HG02870 (cell line): ENCODE results near the gene NRCAM.

Experiments
- ATAC-seq: cut with Tn5 transposase; IDR thresholded peaks from one replicate; pipeline ENCODE4 v1.9.1; 2021; ENCODE audit warnings: mild to moderate bottlenecking, moderate library complexity; ENCODE audit not compliant: unreplicated experiment

Gene NRCAM

GRCh38 chr7:108460964-108461363 lies 4.7 kb upstream of the NRCAM start:
- no peak for ATAC-seq

GRCh38 chr7:108459922-108460551 lies 3.8 kb upstream of the NRCAM start:
- ATAC-seq: peak; percentile 45

- ATAC-seq: no peak
Observed at GRCh38 chr7:108457871-108458270, 1.6 kb upstream of the NRCAM start.

- ATAC-seq: no peak
Observed at GRCh38 chr7:108456845-108457540, 757 bp upstream of the NRCAM start.

- ATAC-seq: no peak
Observed at GRCh38 chr7:108455551-108455997, 662 bp downstream of the NRCAM start.

- no peak for ATAC-seq
Observed at GRCh38 chr7:108454674-108455550, 1.3 kb downstream of the NRCAM start.

- no peak for ATAC-seq
Observed at GRCh38 chr7:108454317-108454673, 1.9 kb downstream of the NRCAM start.

GRCh38 chr7:108453320-108453719 lies 2.9 kb downstream of the NRCAM start:
- ATAC-seq: no peak

- ATAC-seq: peak; percentile 40
Observed at GRCh38 chr7:108452707-108453106, 3.5 kb downstream of the NRCAM start.

- ATAC-seq: no peak
Observed at GRCh38 chr7:108451296-108451848, 4.9 kb downstream of the NRCAM start.

- no peak for ATAC-seq
Observed at GRCh38 chr7:108450160-108450559, 6.1 kb downstream of the NRCAM start.

GRCh38 chr7:108449521-108449920 lies 6.7 kb downstream of the NRCAM start:
- ATAC-seq: no peak

- no peak for ATAC-seq
Observed at GRCh38 chr7:108448584-108449505, 7.4 kb downstream of the NRCAM start.

GRCh38 chr7:108442039-108442568 lies 14.1 kb downstream of the NRCAM start:
- no peak for ATAC-seq

- ATAC-seq: no peak
Observed at GRCh38 chr7:108441392-108441955, 14.8 kb downstream of the NRCAM start.

GRCh38 chr7:108440613-108441012 lies 15.6 kb downstream of the NRCAM start:
- no peak for ATAC-seq

- no peak for ATAC-seq
Observed at GRCh38 chr7:108436906-108437305, 19.3 kb downstream of the NRCAM start.

GRCh38 chr7:108434010-108434409 lies 22.2 kb downstream of the NRCAM start:
- no peak for ATAC-seq

GRCh38 chr7:108431099-108431498 lies 25.1 kb downstream of the NRCAM start:
- no peak for ATAC-seq

GRCh38 chr7:108430664-108431063 lies 25.6 kb downstream of the NRCAM start:
- no peak for ATAC-seq
